Loucy (cell line): Measurements from ENCODE around the gene GAN.

Experiments used
- H2AFZ ChIP-seq: fragments of 200-600 bp; sonication (generic); 2 replicates; pipeline ENCODE4 v1.6.0; 2016; ENCODE audit warnings: antibody characterized with exemption, mild to moderate bottlenecking, low read length, moderate library complexity
- H3F3A ChIP-seq: fragments of 200-600 bp; 2 replicates; pipeline ENCODE4 v1.6.0; 2016; ENCODE audit warnings: antibody characterized with exemption, low read depth, mild to moderate bottlenecking
- H3K27me3 ChIP-seq: fragments of 200-600 bp; sonication (generic); 2 replicates; pipeline ENCODE4 v1.6.1; 2014; ENCODE audit warnings: low read length, mild to moderate bottlenecking; ENCODE audit not compliant: insufficient read depth, poor library complexity, severe bottlenecking
- H3K36me3 ChIP-seq: fragments of 200-600 bp; sonication (generic); 2 replicates; pipeline ENCODE4 v1.6.1; 2016; ENCODE audit warnings: low read length; ENCODE audit not compliant: insufficient read depth
- H3K4me1 ChIP-seq: fragments of 200-600 bp; sonication (generic); 2 replicates; pipeline ENCODE4 v1.5.1; 2014; ENCODE audit warnings: low read length, mild to moderate bottlenecking; ENCODE audit not compliant: insufficient read depth, poor library complexity, severe bottlenecking
- H3K4me2 ChIP-seq: fragments of 200-600 bp; sonication (generic); 2 replicates; pipeline ENCODE4 v1.6.0; 2014; ENCODE audit warnings: antibody characterized with exemption, low read length, low read depth, mild to moderate bottlenecking; ENCODE audit not compliant: poor library complexity, severe bottlenecking
- H3K4me3 ChIP-seq: fragments of 200-600 bp; sonication (generic); 2 replicates; pipeline ENCODE4 v1.5.1; 2014; ENCODE audit warnings: low read length, mild to moderate bottlenecking, mixed read lengths; ENCODE audit not compliant: poor library complexity, severe bottlenecking
- H3K79me2 ChIP-seq: fragments of 200-600 bp; sonication (generic); 2 replicates; pipeline ENCODE4 v1.6.1; 2014; ENCODE audit warnings: low read length; ENCODE audit not compliant: insufficient read depth
- H3K9ac ChIP-seq: fragments of 200-600 bp; sonication (generic); 2 replicates; pipeline ENCODE4 v1.6.0; 2014; ENCODE audit warnings: mild to moderate bottlenecking, low read depth, low read length, moderate library complexity; ENCODE audit not compliant: poor library complexity, severe bottlenecking
- H3K9me2 ChIP-seq: fragments of 200-600 bp; sonication (generic); replicated peaks from 2 replicates; pipeline ENCODE4 v1.6.1; 2016; ENCODE audit warnings: low read depth, low read length, mixed read lengths
- H3K9me3 ChIP-seq: fragments of 200-600 bp; sonication (generic); 2 replicates; pipeline ENCODE4 v1.6.1; 2014; ENCODE audit warnings: mild to moderate bottlenecking, antibody characterized with exemption, low read length, low read depth; ENCODE audit not compliant: insufficient read depth
- H4K20me1 ChIP-seq: fragments of 200-600 bp; sonication (generic); 2 replicates; pipeline ENCODE4 v1.6.0; 2014; ENCODE audit warnings: antibody characterized with exemption, low read length, mild to moderate bottlenecking; ENCODE audit not compliant: insufficient read depth, poor library complexity, severe bottlenecking
- CTCF ChIP-seq: fragments of 200-600 bp; sonication (generic); conservative IDR thresholded peaks from 2 replicates; pipeline ENCODE4 v1.5.1; 2014; ENCODE audit warnings: mild to moderate bottlenecking, antibody characterized with exemption, low read length
- EZH2phosphoT487 ChIP-seq: fragments of 200-600 bp; IDR thresholded peaks from 2 replicates; pipeline ENCODE4 v1.6.1; 2018; ENCODE audit warnings: antibody characterized with exemption, mild to moderate bottlenecking, moderate library complexity, borderline replicate concordance

Gene GAN

GRCh38 chr16:81360135-81360534, 45.4 kb downstream of the GAN start:
- H4K20me1 ChIP-seq: no peaks in the 10 kb centered on the region
- no peak overlapping the region for H3K4me3 ChIP-seq
- no peaks in the 10 kb centered on the region for H3K9me2 ChIP-seq
- no peak overlapping the region for H3K9ac ChIP-seq
- no peaks in the 10 kb centered on the region for H3K79me2 ChIP-seq
- no peaks in the 10 kb centered on the region for H3F3A ChIP-seq
- no peaks in the 10 kb centered on the region for H3K9me3 ChIP-seq
- peaks cover 59% of the 10 kb centered on the region; the same call in 1 of the 2 replicates for H3K36me3 ChIP-seq
- no peak overlapping the region for H3K4me2 ChIP-seq
- no peaks in the 10 kb centered on the region for H3K4me1 ChIP-seq
- no peaks in the 10 kb centered on the region for H3K27me3 ChIP-seq
- TF ChIP-seq EZH2phosphoT487 (no peak), CTCF (no peak)
- no peak overlapping the region for H2AFZ ChIP-seq

DNA sequence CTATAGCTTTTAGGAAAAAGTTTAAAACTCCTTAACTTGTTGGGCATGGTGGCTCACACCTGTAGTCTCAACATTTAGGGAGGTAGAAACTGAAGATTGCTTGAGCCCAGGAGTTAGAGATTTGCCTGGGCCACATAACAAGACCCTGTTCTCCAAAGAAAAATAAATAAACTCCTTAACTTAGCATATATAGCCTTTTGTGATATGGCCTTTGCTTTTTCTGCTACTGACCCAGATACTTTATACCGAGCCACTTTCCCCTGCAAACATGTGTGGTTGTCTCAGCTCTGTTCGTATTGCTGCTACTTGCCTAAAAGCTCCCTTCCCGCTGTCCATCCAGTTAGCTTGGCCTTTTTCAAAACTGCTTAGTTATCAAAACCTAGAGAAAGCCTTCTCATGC, 51.0 kb downstream of the GAN start:
- no peak overlapping the region for H2AFZ ChIP-seq
- no peaks in the 10 kb centered on the region for H3K4me1 ChIP-seq
- no peak overlapping the region for H3K9ac ChIP-seq
- H3K9me2 ChIP-seq: no peaks in the 10 kb centered on the region
- peaks cover 60% of the 10 kb centered on the region; the same call in 1 of the 2 replicates for H3K36me3 ChIP-seq
- H3K27me3 ChIP-seq: no peaks in the 10 kb centered on the region
- TF ChIP-seq CTCF: no peak
- TF ChIP-seq EZH2phosphoT487: no peak
- no peaks in the 10 kb centered on the region for H3K79me2 ChIP-seq
- H3K9me3 ChIP-seq: no peaks in the 10 kb centered on the region
- H3K4me2 ChIP-seq: no peak overlapping the region
- no peaks in the 10 kb centered on the region for H3F3A ChIP-seq
- H3K4me3 ChIP-seq: no peak overlapping the region
- H4K20me1 ChIP-seq: no peaks in the 10 kb centered on the region

DNA sequence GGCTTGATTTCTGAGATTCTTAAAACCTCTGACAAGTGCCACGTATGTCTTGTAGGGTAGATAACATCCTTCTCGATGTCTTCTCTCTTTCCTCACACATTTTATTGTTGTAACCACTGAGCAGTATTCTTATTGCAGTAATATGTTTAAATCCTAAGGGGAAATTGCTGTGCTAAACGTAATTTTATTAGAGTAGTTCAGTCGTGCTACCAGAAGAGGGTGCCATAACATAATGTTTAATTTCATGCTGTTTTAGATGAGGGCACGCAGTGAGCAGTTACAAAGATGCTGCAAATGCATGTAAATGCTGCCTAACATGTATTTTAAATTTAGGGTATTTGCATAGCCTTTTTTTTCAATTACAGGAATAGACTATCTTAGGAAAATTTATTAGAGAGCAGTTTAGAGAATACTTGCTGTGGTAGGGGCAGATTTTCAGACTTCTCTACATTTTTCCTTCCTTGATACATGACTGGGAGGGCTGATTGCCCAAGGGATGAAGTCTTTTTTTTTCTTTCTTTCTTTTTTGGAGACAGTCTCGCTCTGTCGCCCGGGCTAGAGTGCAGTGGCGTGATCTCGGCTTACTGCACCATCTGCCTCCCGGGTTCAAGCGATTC, 51.7 kb downstream of the GAN start:
- Histone ChIP-seq H3F3A (no peaks in the 10 kb centered on the region), H3K79me2 (no peaks in the 10 kb centered on the region), H3K9ac (no peak overlapping the region), H3K36me3 (peaks cover 60% of the 10 kb centered on the region; the same call in 1 of the 2 replicates), H3K4me2 (no peak overlapping the region), H3K9me2 (no peaks in the 10 kb centered on the region), H3K4me3 (no peak overlapping the region), H3K27me3 (no peaks in the 10 kb centered on the region), H3K4me1 (no peaks in the 10 kb centered on the region), H4K20me1 (no peaks in the 10 kb centered on the region), H3K9me3 (no peaks in the 10 kb centered on the region), H2AFZ (no peak overlapping the region)
- no peak for TF ChIP-seq EZH2phosphoT487
- TF ChIP-seq CTCF: peak; percentile 83
